Hematopoietic multipotent progenitor cell treated with erythropoietin and hydrocortisone succinate and interleukin-3 and kit ligand, for 17 days (in vitro differentiated cells): ENCODE measurements around the gene TNN.
"Not testable (repeated sequence)": the region's sequence is repeated elsewhere in the genome, so short reads cannot be mapped to it uniquely, and the experiment has no call there.

Experiments
- DNase-seq: peaks from one replicate; pipeline ENCODE4 v3.0.0-alpha.2; 2015; ENCODE audit warnings: low spot score

TNN gene

GRCh38 chr1:175067362-175068106 is at the start of gene TNN:
Gene TNN, plus strand, starts transcription at chr1:175067833. Its CDS starts 9,586 bp downstream, at chr1:175077419.
- no peak for DNase-seq

GRCh38 chr1:175019524-175019923 is 48.1 kb upstream of the TNN start:
- no peak for DNase-seq

- DNase-seq, result peak; percentile 97
Observed at GRCh38 chr1:175023043-175023921, 44.4 kb upstream of the TNN start, which contains the start of gene MRPS14. Gene MRPS14, minus strand, starts transcription at chr1:175023425. Its CDS starts 17 bp downstream, at chr1:175023408.

- DNase-seq, result not testable (repeated sequence)
Observed at GRCh38 chr1:175023922-175024242, 43.8 kb upstream of the TNN start.

- DNase-seq, result no peak
Observed at GRCh38 chr1:175024773-175025172, 42.9 kb upstream of the TNN start.

- no peak for DNase-seq
Observed at GRCh38 chr1:175033953-175034352, 33.7 kb upstream of the TNN start.

- no peak for DNase-seq
Observed at GRCh38 chr1:175034775-175035174, 32.9 kb upstream of the TNN start.

- DNase-seq, result no peak
Observed at GRCh38 chr1:175035865-175036264, 31.8 kb upstream of the TNN start.

- no peak for DNase-seq
Observed at GRCh38 chr1:175036476-175036875, 31.2 kb upstream of the TNN start.

GRCh38 chr1:175037416-175037815 is 30.2 kb upstream of the TNN start:
- no peak for DNase-seq

GRCh38 chr1:175040324-175040879 is 27.2 kb upstream of the TNN start:
- no peak for DNase-seq

- DNase-seq, result no peak
Observed at GRCh38 chr1:175042650-175043049, 25.0 kb upstream of the TNN start.

- DNase-seq, result no peak
Observed at GRCh38 chr1:175043824-175044223, 23.8 kb upstream of the TNN start.

- not testable (repeated sequence) for DNase-seq
Observed at GRCh38 chr1:175044591-175044990, 23.0 kb upstream of the TNN start.

GRCh38 chr1:175045097-175045496 is 22.5 kb upstream of the TNN start:
- DNase-seq, result no peak

- no peak for DNase-seq
Observed at GRCh38 chr1:175045519-175045918, 22.1 kb upstream of the TNN start.

- no peak for DNase-seq
Observed at GRCh38 chr1:175050992-175051391, 16.6 kb upstream of the TNN start.

GRCh38 chr1:175054736-175055135 is 12.9 kb upstream of the TNN start:
- DNase-seq, result no peak

GRCh38 chr1:175062339-175062738 is 5.3 kb upstream of the TNN start:
- DNase-seq, result no peak

GRCh38 chr1:175062858-175063257 is 4.8 kb upstream of the TNN start:
- no peak for DNase-seq

- no peak for DNase-seq
Observed at GRCh38 chr1:175070818-175071217, 3.2 kb downstream of the TNN start.

- DNase-seq, result no peak
Observed at GRCh38 chr1:175071276-175071943, 3.8 kb downstream of the TNN start.
